ENCODE measurements around the gene METTL22. TPM values are rescaled to one million over a fixed set of nuclear protein-coding genes. Genes with fewer than 3 reads are reported as not detected.

METTL22 gene
- total and polyA plus RNA-seq, 2 donors (not counting 1 experiment from before 2014, with no cell fraction given), result 49.5 to 62.9 TPM

DNA sequence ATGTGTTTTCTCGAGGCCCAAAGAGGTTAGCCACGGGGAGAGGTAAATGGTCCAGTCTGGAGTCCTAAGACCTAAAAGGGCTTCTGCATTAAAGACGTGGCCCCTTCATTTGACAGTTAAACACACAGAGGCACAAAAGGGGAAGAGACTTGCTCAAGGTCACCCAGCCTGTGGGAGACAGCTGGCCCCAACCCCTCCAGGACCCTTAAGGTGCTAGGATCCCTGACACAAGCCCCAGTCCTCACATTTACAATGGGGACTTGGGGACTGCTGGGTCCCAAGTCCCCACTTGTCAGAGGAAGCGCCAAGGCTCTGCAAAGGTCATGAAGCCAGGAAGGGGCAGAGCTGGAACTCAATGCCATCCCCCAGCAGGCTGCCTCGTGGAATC, 54.7 kb downstream of the METTL22 start:
- no peak overlapping the region for H2AFZ ChIP-seq (ENCODE audit: insufficient read depth, low read depth, low read length, poor library complexity, severe bottlenecking)
- H3K4me1 Mint-ChIP-seq, result peaks cover 36% of the 10 kb centered on the region
- H3K27ac ChIP-seq (ENCODE audit: low read length in 2 of 2), result no peak overlapping the region
- H3K36me3 ChIP-seq (replicated peaks in 1 of 2; ENCODE audit: control extremely low read depth in 1 of 2, control insufficient read depth in 1 of 2, extremely low read depth in 1 of 2, insufficient read depth in 2 of 2, low read length in 1 of 2), result peaks cover 0 to 3% of the 10 kb centered on the region in 2 experiments
- intact Hi-C loops (cut with micrococcal nuclease), result loop anchor here (10.0 kb wide), 1 partner anchor 459 kb away; no protein-coding TSS in a partner anchor
- peaks cover 57% of the 10 kb centered on the region for H3K79me2 ChIP-seq (ENCODE audit: control insufficient read depth, insufficient read depth, low read length)
- ATAC-seq (ENCODE audit: low read depth) (no peak), DNase-seq (no peak)
- no peaks in the 10 kb centered on the region for H3K27me3 ChIP-seq (replicated peaks in 1 of 4; ENCODE audit: control extremely low read depth in 1 of 4, control insufficient read depth in 3 of 4, insufficient read depth in 4 of 4, low read length in 3 of 4)
- H3K9me3 ChIP-seq (ENCODE audit: control extremely low read depth in 1 of 3, control insufficient read depth in 2 of 3, insufficient read depth in 1 of 3, low read length in 2 of 3), result peaks cover 0 to 13% (median 6%) of the 10 kb centered on the region in 3 donors
- peaks cover 2% of the 10 kb centered on the region for H3K9me3 Mint-ChIP-seq (ENCODE audit: insufficient read depth)
- POLR2A ChIA-PET, result no interaction called here
- CTCF ChIA-PET, result interaction anchor here (0.7 kb wide), 1 partner anchor 204 kb away, joined by 3 read pairs; no protein-coding TSS in a partner anchor
- 88% methylated on average over 5 of the region's 5 CpGs for WGBS (ENCODE audit: insufficient coverage)
- H3K4me3 ChIP-seq (ENCODE audit: control extremely low read depth in 1 of 5, extremely low read depth in 1 of 5, insufficient read depth in 1 of 5, low read depth in 2 of 5, low read length in 4 of 5), result no peak overlapping the region
- peak overlapping the region; percentile 99 for H3K4me2 ChIP-seq (replicated peaks; ENCODE audit: low read depth, low read length, poor library complexity, severe bottlenecking)
- H3K27me3 Mint-ChIP-seq, result no peaks in the 10 kb centered on the region
- peak overlapping the region; percentile 92 for H3K4me3 Mint-ChIP-seq
- peaks cover 29% of the 10 kb centered on the region for H4K20me1 ChIP-seq (ENCODE audit: control insufficient read depth, insufficient read depth, low read length, poor library complexity, severe bottlenecking)
- H3K4me1 ChIP-seq (ENCODE audit: control insufficient read depth in 2 of 2, insufficient read depth in 2 of 2, low read length in 2 of 2), result peaks cover 17 to 18% of the 10 kb centered on the region in 2 donors
- H3K27ac Mint-ChIP-seq, result no peak overlapping the region
- no peak for TF ChIP-seq EZH2 (IDR thresholded peaks at IDR 0.05; ENCODE audit: borderline replicate concordance, insufficient read depth, low read depth, low read length, poor library complexity, severe bottlenecking)
- TF ChIP-seq, protein P1, sequence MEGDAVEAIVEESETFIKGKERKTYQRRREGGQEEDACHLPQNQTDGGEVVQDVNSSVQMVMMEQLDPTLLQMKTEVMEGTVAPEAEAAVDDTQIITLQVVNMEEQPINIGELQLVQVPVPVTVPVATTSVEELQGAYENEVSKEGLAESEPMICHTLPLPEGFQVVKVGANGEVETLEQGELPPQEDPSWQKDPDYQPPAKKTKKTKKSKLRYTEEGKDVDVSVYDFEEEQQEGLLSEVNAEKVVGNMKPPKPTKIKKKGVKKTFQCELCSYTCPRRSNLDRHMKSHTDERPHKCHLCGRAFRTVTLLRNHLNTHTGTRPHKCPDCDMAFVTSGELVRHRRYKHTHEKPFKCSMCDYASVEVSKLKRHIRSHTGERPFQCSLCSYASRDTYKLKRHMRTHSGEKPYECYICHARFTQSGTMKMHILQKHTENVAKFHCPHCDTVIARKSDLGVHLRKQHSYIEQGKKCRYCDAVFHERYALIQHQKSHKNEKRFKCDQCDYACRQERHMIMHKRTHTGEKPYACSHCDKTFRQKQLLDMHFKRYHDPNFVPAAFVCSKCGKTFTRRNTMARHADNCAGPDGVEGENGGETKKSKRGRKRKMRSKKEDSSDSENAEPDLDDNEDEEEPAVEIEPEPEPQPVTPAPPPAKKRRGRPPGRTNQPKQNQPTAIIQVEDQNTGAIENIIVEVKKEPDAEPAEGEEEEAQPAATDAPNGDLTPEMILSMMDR (IDR thresholded peaks at IDR 0.05), result no peak
- no peak overlapping the region for H3K9ac ChIP-seq (ENCODE audit: low read length)

DNA sequence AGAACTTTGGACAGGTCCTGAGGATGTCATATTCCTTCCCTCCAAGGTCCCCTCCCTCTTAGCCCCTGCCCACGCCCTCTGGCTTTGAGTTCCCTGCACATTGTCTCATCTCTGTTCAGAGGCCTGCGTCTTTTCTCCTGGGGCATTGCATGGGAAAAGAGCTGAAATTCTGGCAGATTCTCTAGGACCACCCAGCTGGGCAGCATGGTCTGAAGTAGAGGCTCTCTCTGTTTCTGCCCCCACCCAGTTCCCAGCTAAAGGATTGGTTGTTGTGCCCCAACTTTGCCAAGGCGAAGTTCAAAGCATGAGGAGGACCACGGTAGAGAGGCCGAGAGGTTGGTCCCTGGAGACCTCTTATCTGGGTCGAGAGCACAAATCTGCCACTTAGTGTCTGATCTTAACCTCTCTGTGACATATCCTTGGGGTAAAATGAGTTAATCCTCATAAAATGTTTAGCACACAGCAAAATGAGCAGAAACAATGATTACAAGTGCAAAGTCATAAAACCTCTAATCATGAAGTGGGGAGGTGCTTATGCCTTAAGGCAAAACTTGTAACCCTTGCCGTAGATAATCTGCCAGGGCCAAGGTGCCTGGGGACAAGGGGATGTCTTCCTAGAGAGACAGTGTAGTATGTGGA, 55.4 kb downstream of the METTL22 start:
- H3K9me3 Mint-ChIP-seq (ENCODE audit: insufficient read depth), result peaks cover 2% of the 10 kb centered on the region
- no peak overlapping the region for H3K4me3 Mint-ChIP-seq
- Histone ChIP-seq H3K27me3 (replicated peaks in 1 of 4; ENCODE audit: control extremely low read depth in 1 of 4, control insufficient read depth in 3 of 4, insufficient read depth in 4 of 4, low read length in 3 of 4) (no peaks in the 10 kb centered on the region), H3K4me3 (ENCODE audit: control extremely low read depth in 1 of 5, extremely low read depth in 1 of 5, insufficient read depth in 1 of 5, low read depth in 2 of 5, low read length in 4 of 5) (no peak overlapping the region), H4K20me1 (ENCODE audit: control insufficient read depth, insufficient read depth, low read length, poor library complexity, severe bottlenecking) (peaks cover 29% of the 10 kb centered on the region), H3K4me1 (ENCODE audit: control insufficient read depth in 2 of 2, insufficient read depth in 2 of 2, low read length in 2 of 2) (peaks cover 17 to 18% of the 10 kb centered on the region in 2 donors), H3K79me2 (ENCODE audit: control insufficient read depth, insufficient read depth, low read length) (peaks cover 62% of the 10 kb centered on the region), H3K9ac (ENCODE audit: low read length) (no peak overlapping the region), H2AFZ (ENCODE audit: insufficient read depth, low read depth, low read length, poor library complexity, severe bottlenecking) (no peak overlapping the region), H3K9me3 (ENCODE audit: control extremely low read depth in 1 of 3, control insufficient read depth in 2 of 3, insufficient read depth in 1 of 3, low read length in 2 of 3) (peaks cover 0 to 13% (median 6%) of the 10 kb centered on the region in 3 donors), H3K4me2 (replicated peaks; ENCODE audit: low read depth, low read length, poor library complexity, severe bottlenecking) (no peak overlapping the region), H3K36me3 (replicated peaks in 1 of 2; ENCODE audit: control extremely low read depth in 1 of 2, control insufficient read depth in 1 of 2, extremely low read depth in 1 of 2, insufficient read depth in 2 of 2, low read length in 1 of 2) (peaks cover 0 to 3% of the 10 kb centered on the region in 2 experiments), H3K27ac (ENCODE audit: low read length in 2 of 2) (no peak overlapping the region)
- POLR2A ChIA-PET, result no interaction called here
- WGBS (ENCODE audit: insufficient coverage), result 100% methylated on average over 3 of the region's 7 CpGs
- ATAC-seq (ENCODE audit: low read depth) (no peak), DNase-seq (no peak)
- no peaks in the 10 kb centered on the region for H3K27me3 Mint-ChIP-seq
- TF ChIP-seq, protein P1 (IDR thresholded peaks at IDR 0.05), result no peak
- TF ChIP-seq EZH2 (IDR thresholded peaks at IDR 0.05; ENCODE audit: borderline replicate concordance, insufficient read depth, low read depth, low read length, poor library complexity, severe bottlenecking), result no peak
- no peak overlapping the region for H3K27ac Mint-ChIP-seq
- intact Hi-C loops (cut with micrococcal nuclease), result loop anchor here (10.0 kb wide), 1 partner anchor 458 kb away; no protein-coding TSS in a partner anchor
- CTCF ChIA-PET, result interaction anchor here (0.7 kb wide), 1 partner anchor 204 kb away, joined by 3 read pairs; no protein-coding TSS in a partner anchor
- H3K4me1 Mint-ChIP-seq, result peaks cover 38% of the 10 kb centered on the region

Measured in B cell (primary cell).